ENCODE results near the gene SHANK1.

- TF ChIP-seq REST (IDR thresholded peaks at IDR 0.05) (no peak), JUND (IDR thresholded peaks at IDR 0.05) (no peak)
Observed at GRCh38 chr19:50724522-50725217, 5.1 kb upstream of the SHANK1 start.

Data from liver (tissue), 2 donors.